HG03064 (cell line): ENCODE measurements around the gene ZBTB7C.
"Not testable (repeated sequence)": the region's sequence is repeated elsewhere in the genome, so short reads cannot be mapped to it uniquely, and the experiment has no call there.

Experiments
- ATAC-seq: cut with Tn5 transposase; IDR thresholded peaks from one replicate; pipeline ENCODE4 v1.9.1; 2021; ENCODE audit warnings: low read depth; ENCODE audit not compliant: unreplicated experiment

ZBTB7C gene

GRCh38 chr18:48408727-48409590 lies at the start of gene ZBTB7C:
Gene ZBTB7C, minus strand, starts transcription at chr18:48409383.
- ATAC-seq, result no peak

- ATAC-seq, result no peak
These were observed 47.7 kb upstream of the ZBTB7C start for GRCh38 chr18:48456838-48457237.

DNA sequence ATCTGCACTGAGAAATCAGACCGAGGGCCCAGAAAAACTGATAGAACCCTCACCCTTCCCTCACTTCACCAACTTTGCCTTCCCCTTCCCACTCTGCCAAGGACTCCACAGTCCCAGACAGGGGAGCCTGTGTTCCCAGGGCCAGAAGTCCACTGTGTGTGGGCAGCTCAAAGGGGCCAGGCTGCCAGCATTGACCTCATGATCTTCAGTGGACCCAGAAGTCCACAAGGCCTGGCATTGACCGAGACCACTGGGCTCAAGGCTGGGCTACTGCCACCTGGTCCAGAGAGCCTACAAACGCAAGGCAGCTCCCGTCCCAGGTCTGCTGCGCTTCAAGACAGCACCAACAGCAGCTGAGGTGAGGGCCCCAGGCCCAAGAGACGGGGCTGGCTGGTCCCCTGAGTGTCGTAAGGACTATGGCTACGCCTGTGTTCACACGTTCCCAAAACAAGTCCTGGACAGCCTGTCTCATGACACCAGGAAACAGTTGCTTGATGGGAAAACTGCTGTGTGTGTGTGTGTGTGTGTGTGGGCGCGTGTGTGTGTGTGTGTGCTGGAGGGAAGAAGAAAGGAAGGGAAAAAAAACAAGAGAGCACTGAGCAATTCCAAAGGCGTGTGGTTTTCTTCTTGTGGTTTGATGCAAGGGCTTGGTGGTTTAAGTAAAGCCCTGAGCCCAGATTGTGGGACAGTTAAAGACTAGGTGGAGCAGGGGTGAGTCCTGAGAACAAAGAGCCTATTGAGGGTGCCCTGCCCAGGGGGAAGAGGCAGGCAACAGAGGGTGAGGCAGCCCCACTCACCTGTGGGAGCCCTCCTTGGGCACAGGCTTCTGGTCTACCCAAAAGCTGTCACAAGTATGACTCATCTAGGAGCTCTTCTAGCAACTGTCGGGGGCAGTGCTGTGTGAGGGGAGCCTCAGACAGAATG lies 46.6 kb upstream of the ZBTB7C start:
- no peak for ATAC-seq

DNA sequence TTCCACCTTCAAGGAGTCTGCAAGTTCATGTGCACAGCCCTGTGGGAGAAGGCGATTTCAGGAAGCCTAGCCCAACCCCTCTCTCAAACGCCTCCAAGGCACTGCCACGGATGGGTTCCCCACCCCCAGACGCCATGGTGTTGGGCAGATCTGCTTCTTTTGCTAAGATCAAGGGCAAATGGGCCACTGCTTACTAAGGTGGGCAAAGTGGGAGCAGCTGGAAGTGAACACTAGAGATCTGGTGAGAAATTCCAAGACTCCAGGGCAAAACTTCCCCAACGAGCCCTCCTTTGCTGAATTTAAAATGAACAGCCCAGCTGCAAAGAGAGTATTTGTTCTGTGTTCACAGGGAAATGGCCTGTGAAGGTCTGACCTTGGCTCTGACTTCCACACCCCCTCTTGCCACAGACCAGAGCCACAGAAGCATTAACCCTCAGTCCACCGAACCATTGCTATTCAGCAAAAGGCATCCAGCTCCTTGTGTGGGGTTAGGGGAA lies 45.1 kb upstream of the ZBTB7C start:
- no peak for ATAC-seq

GRCh38 chr18:48453330-48454066 lies 44.3 kb upstream of the ZBTB7C start:
- no peak for ATAC-seq

DNA sequence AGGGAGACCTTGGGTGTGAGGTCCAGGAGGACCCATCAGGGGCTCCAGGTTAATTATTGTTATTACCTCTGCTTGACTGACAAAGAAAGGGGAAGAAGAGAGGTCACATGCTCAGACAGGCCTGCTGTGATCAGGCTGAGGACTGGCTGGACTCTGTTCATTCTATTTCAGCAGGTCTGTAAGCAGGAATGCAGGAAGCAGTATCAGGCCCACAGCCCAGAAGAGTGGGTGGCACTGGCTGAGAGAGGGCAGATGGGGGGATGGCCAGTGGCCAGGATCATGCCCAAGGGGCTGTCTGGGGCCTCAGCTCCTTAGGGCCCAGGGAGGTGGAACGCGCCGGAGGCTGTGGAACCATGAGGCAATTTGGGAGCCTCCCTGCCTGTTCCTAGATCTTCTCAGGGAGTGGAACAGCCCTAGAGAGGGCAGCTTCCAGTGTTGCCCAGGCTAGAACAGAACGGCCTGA lies 43.7 kb upstream of the ZBTB7C start:
- ATAC-seq, result no peak

DNA sequence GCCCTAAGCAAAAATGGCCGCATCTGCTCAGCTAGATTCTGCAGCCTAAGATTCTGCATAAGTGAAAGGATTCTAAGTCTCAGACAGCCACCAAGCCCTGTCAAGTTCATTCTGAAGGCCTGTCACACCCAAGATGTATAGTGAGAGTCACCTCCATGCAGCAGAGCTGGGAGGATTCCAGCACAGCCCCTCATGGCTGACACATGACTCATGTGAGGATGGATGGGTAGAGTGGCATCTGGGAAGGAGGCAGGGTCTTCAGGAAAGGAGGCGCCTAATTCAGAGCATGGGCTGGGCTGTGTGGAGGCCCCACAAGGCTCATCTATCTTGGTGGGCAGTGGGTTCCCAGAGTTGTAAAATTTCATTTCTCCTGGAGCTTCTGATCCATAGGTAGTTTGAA lies 41.5 kb upstream of the ZBTB7C start:
- ATAC-seq, result no peak

DNA sequence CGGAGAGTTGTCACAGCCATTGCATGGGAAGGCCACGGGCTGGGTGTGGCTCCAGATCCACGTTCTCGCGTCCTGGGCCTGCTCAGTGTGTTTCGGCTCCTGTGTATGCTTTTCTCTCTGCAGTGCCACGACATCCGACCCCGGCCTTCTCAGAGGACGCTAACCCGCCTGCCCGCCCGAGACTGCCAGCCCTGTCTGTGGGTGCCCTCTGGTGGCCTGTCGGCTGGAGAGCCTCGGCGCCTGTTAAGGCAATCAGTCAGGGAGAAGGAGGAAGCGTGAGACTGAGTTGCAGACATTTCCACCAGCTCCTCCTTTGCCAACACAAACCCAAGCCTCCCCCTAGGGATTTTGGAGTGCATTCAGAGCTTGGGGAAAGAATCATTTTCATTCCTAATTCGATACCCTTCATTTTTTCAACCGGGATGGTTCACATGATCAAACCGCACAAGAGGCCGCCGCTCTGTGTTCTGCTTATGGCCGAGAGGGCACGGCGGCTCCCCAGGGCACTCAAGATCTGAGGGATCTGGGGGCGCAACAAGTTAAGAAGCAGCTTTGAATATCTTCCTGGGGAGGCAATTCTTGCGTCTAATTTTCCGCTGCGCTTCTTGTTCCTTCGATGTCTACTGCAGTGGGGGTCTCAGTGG lies 37.5 kb upstream of the ZBTB7C start:
- ATAC-seq, result no peak

DNA sequence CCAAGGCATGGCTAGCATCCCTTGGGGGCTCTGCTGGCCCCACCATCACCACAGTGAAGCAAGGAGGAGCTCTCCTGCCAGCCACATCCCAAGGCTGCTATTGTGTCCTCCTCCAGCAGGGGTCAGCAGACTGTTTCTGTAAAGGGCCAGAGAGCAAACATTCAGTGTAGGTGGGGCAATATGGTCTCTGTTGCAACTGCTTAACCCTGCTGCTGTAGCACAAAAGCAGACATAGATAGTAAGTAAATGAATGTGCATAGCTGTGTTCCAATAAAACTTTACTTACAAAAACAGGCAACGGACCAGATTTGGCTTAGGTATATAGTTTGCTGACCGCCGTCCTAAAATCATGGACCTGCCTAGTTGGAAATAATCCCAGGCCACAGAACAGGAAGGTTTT lies 36.4 kb upstream of the ZBTB7C start:
- no peak for ATAC-seq

GRCh38 chr18:48442761-48443160 lies 33.6 kb upstream of the ZBTB7C start:
- no peak for ATAC-seq

DNA sequence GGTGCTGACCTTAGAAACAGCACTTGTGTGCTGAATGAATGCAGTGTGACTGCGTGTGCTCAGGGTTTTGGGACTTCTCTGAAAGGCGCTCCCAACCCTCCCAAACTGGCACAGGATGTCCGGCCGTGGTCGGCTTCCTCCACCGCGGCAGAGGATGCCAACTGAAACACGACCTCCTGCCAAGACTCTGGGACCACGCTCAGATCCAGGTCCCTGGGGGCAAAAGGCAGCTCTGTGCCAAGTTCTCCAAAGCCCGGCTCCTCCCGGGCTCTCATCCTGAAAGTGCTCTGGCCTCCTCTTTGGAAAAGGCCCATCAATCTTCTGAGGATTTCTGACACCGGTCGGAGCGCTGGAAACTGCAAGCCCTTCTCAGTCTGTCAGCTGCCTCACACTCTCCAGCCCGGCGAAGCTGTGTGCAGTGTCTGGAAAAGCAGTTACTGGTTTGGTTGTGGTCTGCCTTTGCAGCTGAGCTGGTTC lies 32.3 kb upstream of the ZBTB7C start:
- no peak for ATAC-seq

GRCh38 chr18:48440924-48441323 lies 31.7 kb upstream of the ZBTB7C start:
- no peak for ATAC-seq

DNA sequence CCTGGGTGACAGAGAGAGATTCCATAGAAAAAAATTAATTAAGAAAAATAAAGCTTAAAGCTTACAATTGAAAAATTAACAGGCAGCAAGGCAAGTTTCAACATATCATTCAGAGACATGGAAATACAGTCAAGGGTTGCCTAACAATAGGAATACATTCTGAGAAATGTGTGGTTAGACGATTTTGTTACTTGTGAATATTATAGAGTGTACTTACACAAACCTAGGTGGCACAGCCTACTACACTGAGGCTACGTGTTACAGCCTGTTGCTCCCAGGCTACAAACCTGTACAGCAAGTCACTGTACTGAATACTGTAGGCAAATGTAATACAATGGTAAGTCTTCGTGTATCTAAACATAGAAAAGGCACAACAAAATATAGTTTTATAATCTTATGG lies 27.7 kb upstream of the ZBTB7C start:
- no peak for ATAC-seq

DNA sequence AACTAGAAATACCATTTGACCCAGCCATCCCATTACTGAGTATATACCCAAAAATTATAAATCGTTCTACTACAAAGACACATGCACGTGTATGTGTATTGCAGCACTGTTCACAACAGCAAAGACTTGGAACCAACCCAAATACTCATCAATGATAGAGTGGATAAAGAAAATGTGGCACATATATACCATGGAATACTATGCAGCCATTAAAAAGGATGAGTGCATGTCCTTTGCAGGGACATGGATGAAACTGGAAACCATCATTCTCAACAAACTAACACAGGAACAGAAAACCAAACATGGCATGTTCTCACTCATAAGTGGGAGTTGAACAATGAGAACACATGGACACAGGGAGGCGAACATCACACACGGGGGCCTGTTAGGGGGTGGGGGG lies 25.2 kb upstream of the ZBTB7C start:
- ATAC-seq, result not testable (repeated sequence)

- ATAC-seq, result no peak
These were observed 24.4 kb upstream of the ZBTB7C start for GRCh38 chr18:48433541-48433940.

- no peak for ATAC-seq
These were observed 21.0 kb upstream of the ZBTB7C start for GRCh38 chr18:48430150-48430549.

DNA sequence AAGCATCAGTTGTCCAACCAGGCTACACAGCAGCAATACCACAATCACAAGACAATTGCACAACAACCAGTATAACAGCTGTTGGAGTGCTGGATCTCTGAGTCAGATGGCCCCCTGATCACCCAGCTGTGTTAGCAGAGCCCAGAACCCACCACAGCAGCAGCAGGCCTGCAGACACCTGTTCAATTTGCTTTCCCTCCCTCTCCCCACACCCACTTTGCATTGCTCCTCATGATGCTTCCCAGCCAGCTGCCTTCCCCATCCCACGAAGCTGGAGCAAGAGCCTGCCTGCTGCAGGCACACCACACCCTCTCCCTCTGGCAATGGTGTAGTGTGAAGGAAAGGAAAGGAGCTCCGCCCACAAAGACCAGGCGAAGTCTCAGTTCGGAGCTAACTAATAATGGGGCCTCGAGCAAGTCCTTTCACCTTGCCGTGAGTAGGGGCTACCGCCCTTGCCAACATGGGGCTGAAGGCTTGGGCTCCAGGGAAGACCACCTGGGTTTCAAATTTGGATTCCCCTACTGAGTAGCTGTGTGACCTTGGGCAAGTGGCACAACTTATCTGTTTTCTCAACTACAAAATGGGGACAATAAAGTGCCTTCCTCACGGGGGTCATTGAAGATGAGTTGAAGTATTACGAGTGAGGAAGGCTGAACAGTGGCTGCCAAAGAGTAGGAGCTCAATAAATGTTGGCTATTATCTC lies 19.4 kb upstream of the ZBTB7C start:
- no peak for ATAC-seq

GRCh38 chr18:48422947-48423378 lies 13.8 kb upstream of the ZBTB7C start:
- ATAC-seq, result no peak

DNA sequence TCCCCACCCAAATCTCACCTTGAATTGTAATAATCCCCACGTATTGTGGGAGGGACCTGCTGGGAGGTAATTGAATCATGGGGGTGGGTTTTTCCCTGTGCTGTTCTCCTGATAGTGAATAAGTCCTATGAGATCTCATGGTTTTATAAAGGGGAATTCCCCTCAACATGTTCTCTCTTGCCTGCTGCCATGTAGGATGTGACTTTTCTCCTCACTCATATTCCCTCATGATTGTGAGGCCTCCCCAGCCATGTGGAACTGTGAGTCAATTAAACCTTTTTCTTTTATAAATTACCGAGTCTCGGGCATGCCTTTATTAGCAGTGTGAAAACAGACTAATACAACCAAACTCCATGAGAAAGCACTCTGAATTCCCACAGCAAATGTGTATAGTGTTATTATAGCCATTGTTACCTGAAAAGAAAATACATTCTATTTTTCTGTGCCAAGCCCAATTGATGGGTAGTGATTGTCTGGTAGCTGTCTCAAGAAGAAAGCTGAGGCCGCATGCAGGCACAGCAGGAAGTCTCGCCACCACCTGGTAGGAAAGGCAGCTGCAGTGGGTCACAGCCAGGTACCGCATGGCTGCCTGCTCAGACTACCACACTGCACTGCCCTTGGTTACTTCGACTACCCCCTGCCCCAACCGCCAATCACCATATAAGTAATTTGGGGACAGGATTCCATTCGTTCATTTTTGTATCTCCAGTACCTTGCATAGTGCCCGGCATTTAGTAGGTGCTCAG lies 10.3 kb upstream of the ZBTB7C start:
- ATAC-seq, result no peak
